ENCODE data around the gene LLGL1. TPM values are rescaled to one million over a fixed set of nuclear protein-coding genes. Genes with fewer than 3 reads are reported as not detected.
A peak's percentile ranks its signal among the peaks of the same experiment; 100 is the strongest.

Gene LLGL1
- total and polyA plus RNA-seq, 10 of the 15 experiments (the other 5 are each of a cell fraction or from before 2014, with no cell fraction given): 0.02 to 9.2 (median 2.5) TPM

GRCh38 chr17:18224387-18225120 is 881 bp upstream of the LLGL1 start:
- ChIA-PET POLR2A (interaction anchor here (0.6 to 0.9 kb wide), 2 partner anchors 32 to 35 kb away, joined by 3 to 4 read pairs; no protein-coding TSS in a partner anchor), CTCF (interaction anchor here (1.3 kb wide), 1 partner anchor 82 kb away, joined by 5 read pairs; no protein-coding TSS in a partner anchor), SMC1A (ENCODE audit: uncharacterized antibody, unreplicated experiment) (interaction anchor here (1.2 kb wide), 1 partner anchor 42 kb away, joined by 3 read pairs; no protein-coding TSS in a partner anchor), RAD21 (ENCODE audit: unreplicated experiment) (no interaction called here)
- H3K27me3 ChIP-seq (replicated peaks in 1 of 2; ENCODE audit: control insufficient read depth in 2 of 2, insufficient read depth in 2 of 2, low read length in 1 of 2): no peaks in the 10 kb centered on the region
- WGBS (ENCODE audit: insufficient coverage, insufficient replicate concordance, low lambda C conversion rate, missing lambda C conversion rate): 49% methylated on average over 22 of the region's 23 CpGs
- peaks cover 10% of the 10 kb centered on the region for H3K4me1 ChIP-seq (ENCODE audit: control insufficient read depth, insufficient read depth, low read length)
- no peaks in the 10 kb centered on the region for H4K20me1 ChIP-seq (ENCODE audit: control insufficient read depth, insufficient read depth)
- no peaks in the 10 kb centered on the region for H3K79me2 ChIP-seq (ENCODE audit: control insufficient read depth, insufficient read depth, low read length)
- no peak for TF ChIP-seq EZH2 (IDR thresholded peaks at IDR 0.05; ENCODE audit: borderline replicate concordance, control insufficient read depth, low read depth, low read length)
- no peak for TF ChIP-seq KAT2A (conservative IDR thresholded peaks at IDR 0.05; ENCODE audit: control insufficient read depth, low read depth, low read length)
- TF ChIP-seq WRNIP1 (IDR thresholded peaks at IDR 0.05; ENCODE audit: borderline replicate concordance, low read depth, low read length): no peak
- no peak for TF ChIP-seq RAD21 (IDR thresholded peaks at IDR 0.05; ENCODE audit: insufficient read depth, low read depth, low read length)
- no peak for TF ChIP-seq ZNF274 (IDR thresholded peaks at IDR 0.05; ENCODE audit: insufficient read depth, insufficient read length)
- no peak for TF ChIP-seq HDAC6 (IDR thresholded peaks at IDR 0.05; ENCODE audit: unreplicated experiment)
- no peak for TF ChIP-seq STAT3 (IDR thresholded peaks at IDR 0.05; ENCODE audit: low read depth, low read length)
- no peak for TF ChIP-seq REST (IDR thresholded peaks at IDR 0.05; ENCODE audit: low read depth, low read length)
- no peak for TF ChIP-seq MXI1 (IDR thresholded peaks at IDR 0.05; ENCODE audit: low read depth, low read length)
- no peak for TF ChIP-seq IKZF1 (conservative IDR thresholded peaks at IDR 0.05)
- no peak for TF ChIP-seq E2F8 (IDR thresholded peaks at IDR 0.05; ENCODE audit: low read depth, partially characterized antibody)
- TF ChIP-seq SMC3 (IDR thresholded peaks at IDR 0.05; ENCODE audit: borderline replicate concordance, low read length): no peak
- no peak for TF ChIP-seq NRF1 (conservative IDR thresholded peaks at IDR 0.05; ENCODE audit: low read depth, low read length)
- TF ChIP-seq PAX5 (IDR thresholded peaks at IDR 0.05; ENCODE audit: borderline replicate concordance, low read depth, low read length): no peak
- no peak for TF ChIP-seq EP300 (IDR thresholded peaks at IDR 0.05; ENCODE audit: borderline replicate concordance in 1 of 2, control insufficient read depth in 1 of 2, low read depth in 2 of 2, low read length in 2 of 2)
- TF ChIP-seq PAX8 (IDR thresholded peaks at IDR 0.05): no peak
- no peak overlapping the region for H3K9ac ChIP-seq (ENCODE audit: control insufficient read depth, insufficient read depth, low read length)
- H2AFZ ChIP-seq (ENCODE audit: control insufficient read depth, low read depth, low read length): peak overlapping the region; percentile 91
- FAIRE-seq (no peak), DNase-seq (ENCODE audit: low read depth, low spot score) (no peak), ATAC-seq (no peak)
- no peaks in the 10 kb centered on the region for H3K36me3 ChIP-seq (ENCODE audit: control insufficient read depth in 2 of 2, insufficient read depth in 2 of 2, low read length in 1 of 2)
- in situ Hi-C loops (cut with MboI): no loop called here
- no TSS peak for BruUV-seq (replicated peaks)
- H3K4me3 ChIP-seq: no peak overlapping the region
- intact Hi-C loops (cut with micrococcal nuclease; ENCODE audit: unreplicated experiment): loop anchor here (5.0 kb wide), 1 partner anchor 42 kb away; the partner anchor contains the start of gene ALKBH5
- H3K9me3 ChIP-seq (replicated peaks; ENCODE audit: control insufficient read depth, insufficient read depth, low read length): no peaks in the 10 kb centered on the region
- H3K27ac ChIP-seq (ENCODE audit: control insufficient read depth, insufficient read depth): no peak overlapping the region
- H3K4me2 ChIP-seq (ENCODE audit: control insufficient read depth, insufficient read depth): peak overlapping the region; percentile 67; the same call in 1 of the 2 replicates

All from GM12878 (cell line).